GM23248 (cell line): ENCODE measurements around the gene POGZ. TPM values are rescaled to one million over a fixed set of nuclear protein-coding genes. Genes with fewer than 3 reads are reported as not detected.

Experiments used
- DNase-seq: peaks from one replicate; pipeline ENCODE4 v3.0.0-alpha.2; 2015
- H2AFZ ChIP-seq: fragments of 200-600 bp; sonication (generic); 2 replicates; pipeline ENCODE4 v1.6.1; 2016; ENCODE audit warnings: antibody characterized with exemption
- H3F3A ChIP-seq: fragments of 200-600 bp; sonication (generic); 2 replicates; pipeline ENCODE4 v1.6.1; 2016; ENCODE audit warnings: mild to moderate bottlenecking, antibody characterized with exemption, mixed run types; ENCODE audit not compliant: insufficient read depth
- H3K27ac ChIP-seq: fragments of 200-600 bp; sonication (generic); 2 replicates; pipeline ENCODE4 v1.5.1; 2016; ENCODE audit warnings: mild to moderate bottlenecking
- H3K27me3 ChIP-seq: fragments of 200-600 bp; sonication (generic); replicated peaks from 2 replicates; pipeline ENCODE4 v1.6.1; 2016; ENCODE audit warnings: mild to moderate bottlenecking; ENCODE audit not compliant: insufficient read depth
- H3K36me3 ChIP-seq: fragments of 200-600 bp; sonication (generic); 2 replicates; pipeline ENCODE4 v1.6.1; 2016; ENCODE audit warnings: low read depth, mild to moderate bottlenecking
- H3K4me1 ChIP-seq: fragments of 200-600 bp; sonication (generic); 2 replicates; pipeline ENCODE4 v1.6.1; 2016; ENCODE audit warnings: mild to moderate bottlenecking; ENCODE audit not compliant: insufficient read depth
- H3K4me2 ChIP-seq: fragments of 200-600 bp; sonication (generic); one replicate; pipeline ENCODE4 v1.6.1; 2016; ENCODE audit warnings: mild to moderate bottlenecking; ENCODE audit not compliant: unreplicated experiment
- H3K4me3 ChIP-seq: fragments of 200-600 bp; sonication (generic); 2 replicates; pipeline ENCODE4 v1.5.1; 2016; ENCODE audit warnings: mild to moderate bottlenecking
- H3K79me2 ChIP-seq: fragments of 200-600 bp; sonication (generic); 2 replicates; pipeline ENCODE4 v1.6.1; 2016; ENCODE audit warnings: mild to moderate bottlenecking; ENCODE audit not compliant: insufficient read depth
- H3K9ac ChIP-seq: fragments of 200-600 bp; sonication (generic); 2 replicates; pipeline ENCODE4 v1.6.1; 2016; ENCODE audit warnings: mild to moderate bottlenecking
- H3K9me2 ChIP-seq: fragments of 200-600 bp; sonication (generic); 2 replicates; pipeline ENCODE4 v1.6.1; 2016; ENCODE audit warnings: mixed run types, mild to moderate bottlenecking, moderate library complexity; ENCODE audit not compliant: insufficient read depth
- H3K9me3 ChIP-seq: fragments of 200-600 bp; sonication (generic); one replicate; pipeline ENCODE4 v1.6.1; 2017; ENCODE audit warnings: low read depth
- H4K20me1 ChIP-seq: fragments of 200-600 bp; sonication (generic); 2 replicates; pipeline ENCODE4 v1.6.0; 2016; ENCODE audit not compliant: insufficient read depth
- EZH2 ChIP-seq: fragments of 200-600 bp; sonication (generic); IDR thresholded peaks from 2 replicates; pipeline ENCODE4 v1.6.1; 2018; ENCODE audit warnings: antibody characterized with exemption, mild to moderate bottlenecking; ENCODE audit not compliant: insufficient read depth, poor library complexity, severe bottlenecking
- EZH2phosphoT487 ChIP-seq: fragments of 200-600 bp; sonication (generic); IDR thresholded peaks from 2 replicates; pipeline ENCODE4 v1.6.1; 2018; ENCODE audit warnings: antibody characterized with exemption, moderate library complexity, mild to moderate bottlenecking, low read depth; ENCODE audit not compliant: insufficient read depth
- whole genome bisulfite sequencing, 2 experiments: methylation state at CpG; one replicate each; pipeline ENCODE4 v1.1.6; 2015 to 2017; ENCODE audit warnings: low lambda C conversion rate in 2 of 2, low coverage in 1 of 2; ENCODE audit errors: missing lambda C conversion rate in 2 of 2; 5-methylcytosine and 5-hydroxymethylcytosine counted together
- in situ Hi-C: fragments of 300-500 bp; cut with MboI; formaldehyde crosslinking; loops from 2 replicates; pipeline ENCODE4 v1.15.0; 2020
- polyA plus RNA-seq: library from polyadenylated mRNA; unstranded; fragments of >200 nt; fragmentation: Nextera tagmentation; extraction: Ambion mirVana; gene quantifications from 2 replicates; pipeline ENCODE4 v1.2.1, GENCODE V29; 2016
- total RNA-seq: library from RNA; depleted of rRNA; stranded (reverse); fragments of >200 nt; shearing (Covaris generic); gene quantifications from 2 replicates; pipeline ENCODE4 v1.2.3, GENCODE V29; 2014

The POGZ gene
- total and polyA plus RNA-seq, 2 experiments from 2014 or later, result 14.9 to 15.5 TPM

GRCh38 chr1:151455966-151456365, 3.3 kb downstream of the POGZ start:
- Histone ChIP-seq H3K27me3 (no peaks in the 10 kb centered on the region), H3F3A (peaks cover 16% of the 10 kb centered on the region), H2AFZ (no peak overlapping the region), H3K9me2 (no peaks in the 10 kb centered on the region), H3K79me2 (peaks cover 73% of the 10 kb centered on the region), H3K4me2 (no peak overlapping the region), H3K4me3 (no peak overlapping the region), H3K27ac (no peak overlapping the region), H3K36me3 (no peaks in the 10 kb centered on the region), H3K9ac (no peak overlapping the region), H3K9me3 (no peaks in the 10 kb centered on the region), H3K4me1 (peaks cover 16% of the 10 kb centered on the region), H4K20me1 (0 out of 2 replicates have a peak, but pooled peaks cover 5% of the 10 kb centered on the region)
- TF ChIP-seq EZH2phosphoT487, result no peak
- TF ChIP-seq EZH2, result no peak
- in situ Hi-C loops, result loop anchor here (10.0 kb wide), 1 partner anchor 279 kb away; no protein-coding TSS in a partner anchor
- WGBS, 2 experiments, result 100% methylated on average over 1 of the region's 1 CpG
- no peak for DNase-seq

- 93 to 100% methylated on average over 2 of the region's 2 CpGs for WGBS, 2 experiments
- TF ChIP-seq EZH2, result no peak
- no peak for TF ChIP-seq EZH2phosphoT487
- H2AFZ ChIP-seq, result no peak overlapping the region
- H3K9me3 ChIP-seq, result no peaks in the 10 kb centered on the region
- DNase-seq, result no peak
- no peak overlapping the region for H3K4me2 ChIP-seq
- no peak overlapping the region for H3K4me3 ChIP-seq
- no peak overlapping the region for H3K27ac ChIP-seq
- no peaks in the 10 kb centered on the region for H3K9me2 ChIP-seq
- no peaks in the 10 kb centered on the region for H3K36me3 ChIP-seq
- in situ Hi-C loops, result loop anchor here (10.0 kb wide), 1 partner anchor 280 kb away; no protein-coding TSS in a partner anchor
- H3K4me1 ChIP-seq, result peaks cover 16% of the 10 kb centered on the region
- H4K20me1 ChIP-seq, result 0 out of 2 replicates have a peak, but pooled peaks cover 5% of the 10 kb centered on the region
- peaks cover 80% of the 10 kb centered on the region for H3K79me2 ChIP-seq
- peaks cover 14% of the 10 kb centered on the region for H3F3A ChIP-seq
- H3K9ac ChIP-seq, result no peak overlapping the region
- no peaks in the 10 kb centered on the region for H3K27me3 ChIP-seq
Observed at GRCh38 chr1:151455231-151455630, 4.1 kb downstream of the POGZ start.

- TF ChIP-seq EZH2phosphoT487 (no peak), EZH2 (no peak)
- Histone ChIP-seq H3K79me2 (peaks cover 100% of the 10 kb centered on the region), H3K9me3 (no peaks in the 10 kb centered on the region), H3K4me2 (no peak overlapping the region), H3K27me3 (no peaks in the 10 kb centered on the region), H3K9ac (no peak overlapping the region), H2AFZ (no peak overlapping the region), H3F3A (peaks cover 13% of the 10 kb centered on the region; the same call in 1 of the 2 replicates), H3K27ac (no peak overlapping the region), H3K9me2 (no peaks in the 10 kb centered on the region), H4K20me1 (no peaks in the 10 kb centered on the region), H3K36me3 (no peaks in the 10 kb centered on the region; the same call in 1 of the 2 replicates), H3K4me1 (peaks cover 20% of the 10 kb centered on the region), H3K4me3 (no peak overlapping the region)
- no peak for DNase-seq
- 70 to 75% methylated on average over 2 of the region's 2 CpGs for WGBS, 2 experiments
- in situ Hi-C loops, result no loop called here
Observed at GRCh38 chr1:151447696-151448095, 11.6 kb downstream of the POGZ start.

- peaks cover 20% of the 10 kb centered on the region for H3K4me1 ChIP-seq
- no peak overlapping the region for H2AFZ ChIP-seq
- H3K9me2 ChIP-seq, result no peaks in the 10 kb centered on the region
- WGBS, 2 experiments, result 90 to 94% methylated on average over 4 of the region's 4 CpGs
- in situ Hi-C loops, result no loop called here
- DNase-seq, result no peak
- no peaks in the 10 kb centered on the region for H3K9me3 ChIP-seq
- 0 out of 2 replicates have a peak, but pooled peaks cover 9% of the 10 kb centered on the region for H4K20me1 ChIP-seq
- H3K79me2 ChIP-seq, result peaks cover 100% of the 10 kb centered on the region
- H3K9ac ChIP-seq, result 0 out of 2 replicates have a peak overlapping the region, but pooled peaks have one; percentile 14
- H3K27ac ChIP-seq, result peak overlapping the region; percentile 18; the same call in 1 of the 2 replicates
- H3K4me2 ChIP-seq, result no peak overlapping the region
- H3K4me3 ChIP-seq, result no peak overlapping the region
- TF ChIP-seq EZH2phosphoT487, result no peak
- no peak for TF ChIP-seq EZH2
- peaks cover 8% of the 10 kb centered on the region; the same call in 1 of the 2 replicates for H3K36me3 ChIP-seq
- H3K27me3 ChIP-seq, result no peaks in the 10 kb centered on the region
- H3F3A ChIP-seq, result peaks cover 13% of the 10 kb centered on the region
Observed at GRCh38 chr1:151444783-151445177, 14.5 kb downstream of the POGZ start.
